BE2C (cell line): ENCODE measurements around the gene SH3GL2.

ENCODE experiments used
- DNase-seq: peaks from one replicate; pipeline ENCODE4 v3.0.0-alpha.2; 2020
- H3K27me3 ChIP-seq: fragments of 250-450 bp; sonication (Bioruptor Pico); 2 replicates; pipeline ENCODE4 v1.5.1; 2020; ENCODE audit warnings: mild to moderate bottlenecking
- H3K36me3 ChIP-seq: fragments of 250-450 bp; sonication (Bioruptor Pico); 2 replicates; pipeline ENCODE4 v1.5.1; 2020; ENCODE audit warnings: mild to moderate bottlenecking
- H3K4me1 ChIP-seq: fragments of 250-450 bp; sonication (Bioruptor Pico); 2 replicates; pipeline ENCODE4 v1.5.1; 2020
- H3K4me3 ChIP-seq: 2 replicates; pipeline ENCODE4 v1.5.1; 2011; ENCODE audit warnings: low read depth, low read length
- H3K9me3 ChIP-seq: fragments of 250-450 bp; sonication (Bioruptor Pico); 2 replicates; pipeline ENCODE4 v1.5.1; 2020
- CTCF ChIP-seq: IDR thresholded peaks from 2 replicates; pipeline ENCODE4 v1.5.1; 2012; ENCODE audit warnings: mild to moderate bottlenecking, low read depth, low read length

SH3GL2 gene

DNA sequence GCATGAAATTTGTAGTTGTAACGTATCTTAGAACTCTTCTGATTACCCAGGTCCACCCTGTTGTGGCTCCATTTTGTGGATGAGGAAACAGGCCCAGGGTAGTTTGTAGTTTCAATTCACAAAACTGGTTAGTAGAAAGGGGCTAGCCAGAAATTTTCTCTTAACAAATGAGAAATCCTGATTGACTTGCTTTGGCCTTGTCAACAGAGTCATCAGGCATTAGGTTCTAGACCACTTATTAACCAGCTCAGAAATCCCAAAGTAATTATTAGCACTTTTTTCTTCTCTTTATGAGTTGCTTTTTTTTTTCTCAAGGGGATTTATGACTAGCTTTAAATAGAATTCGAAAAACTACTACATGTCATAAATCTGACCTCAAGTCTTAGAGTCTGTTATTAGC is 160.2 kb downstream of the SH3GL2 start:
- DNase-seq: no peak
- Histone ChIP-seq H3K4me3 (no peak overlapping the region), H3K36me3 (no peaks in the 10 kb centered on the region), H3K27me3 (no peaks in the 10 kb centered on the region), H3K4me1 (no peaks in the 10 kb centered on the region), H3K9me3 (no peaks in the 10 kb centered on the region)
- TF ChIP-seq CTCF: no peak

- no peaks in the 10 kb centered on the region for H3K36me3 ChIP-seq
- H3K27me3 ChIP-seq: no peaks in the 10 kb centered on the region
- TF ChIP-seq CTCF: no peak
These were observed 160.9 kb downstream of the SH3GL2 start for GRCh38 chr9:17739736-17740135.

DNA sequence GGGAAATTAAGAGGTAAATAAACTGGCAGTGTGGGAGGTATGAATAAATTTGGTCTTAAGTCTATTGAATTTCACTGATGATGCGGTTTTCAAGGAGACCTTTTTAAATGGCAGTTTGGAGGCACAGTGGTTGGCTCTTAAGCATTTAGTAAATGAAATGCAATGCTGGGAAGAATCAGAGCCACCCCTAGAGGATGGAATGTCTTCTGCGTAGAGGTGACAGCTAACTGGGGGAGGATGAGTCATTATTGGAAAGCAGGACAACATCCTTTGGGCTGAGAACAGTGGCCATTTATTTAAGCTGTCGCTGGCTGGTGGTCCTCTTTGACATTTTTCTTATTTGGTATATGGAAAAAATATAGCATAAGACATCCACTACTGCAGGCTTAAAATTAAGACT is 163.2 kb downstream of the SH3GL2 start:
- no peak overlapping the region for H3K4me3 ChIP-seq
- 0 out of 2 replicates have a peak, but pooled peaks have one; percentile 13 for TF ChIP-seq CTCF
- H3K4me1 ChIP-seq: no peaks in the 10 kb centered on the region
- H3K27me3 ChIP-seq: no peaks in the 10 kb centered on the region
- no peaks in the 10 kb centered on the region for H3K36me3 ChIP-seq
- no peaks in the 10 kb centered on the region for H3K9me3 ChIP-seq
- no peak for DNase-seq

More at GRCh38 chr9:17739736-17740135, 160.9 kb downstream of the SH3GL2 start:
- Histone ChIP-seq H3K9me3 (no peaks in the 10 kb centered on the region), H3K4me1 (no peaks in the 10 kb centered on the region), H3K4me3 (no peak overlapping the region)
- no peak for DNase-seq

DNA sequence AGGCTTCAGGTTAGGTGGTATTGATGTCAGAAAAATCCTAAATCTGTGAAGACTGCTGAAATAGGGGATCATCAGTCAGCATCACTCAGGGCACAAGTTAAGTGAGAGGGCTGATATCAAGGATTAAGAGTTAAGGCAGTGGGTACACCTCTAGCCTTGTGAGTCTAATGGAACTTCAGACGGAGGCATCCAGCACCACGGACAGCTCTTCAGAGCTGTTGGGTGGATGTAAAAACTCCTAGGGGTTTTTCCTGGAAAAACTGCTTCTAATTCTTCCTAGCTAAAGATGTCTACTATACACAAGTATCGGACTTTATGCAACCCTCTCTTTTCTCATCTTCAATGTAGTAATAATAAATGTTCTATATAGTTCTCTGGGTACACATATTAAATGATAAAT is 165.9 kb downstream of the SH3GL2 start:
- TF ChIP-seq CTCF: no peak
- Histone ChIP-seq H3K9me3 (no peaks in the 10 kb centered on the region), H3K4me3 (no peak overlapping the region), H3K27me3 (no peaks in the 10 kb centered on the region), H3K36me3 (no peaks in the 10 kb centered on the region), H3K4me1 (no peaks in the 10 kb centered on the region)
- no peak for DNase-seq

- H3K27me3 ChIP-seq: no peaks in the 10 kb centered on the region
- H3K9me3 ChIP-seq: no peaks in the 10 kb centered on the region
- DNase-seq: no peak
- no peak overlapping the region for H3K4me3 ChIP-seq
- no peaks in the 10 kb centered on the region for H3K4me1 ChIP-seq
- H3K36me3 ChIP-seq: no peaks in the 10 kb centered on the region
- TF ChIP-seq CTCF: no peak
These were observed 171.4 kb downstream of the SH3GL2 start for GRCh38 chr9:17750269-17750668.

- no peaks in the 10 kb centered on the region for H3K4me1 ChIP-seq
- H3K9me3 ChIP-seq: no peaks in the 10 kb centered on the region
- no peak overlapping the region for H3K4me3 ChIP-seq
- no peak for TF ChIP-seq CTCF
- no peaks in the 10 kb centered on the region for H3K36me3 ChIP-seq
- H3K27me3 ChIP-seq: no peaks in the 10 kb centered on the region
- no peak for DNase-seq
These were observed 172.6 kb downstream of the SH3GL2 start for GRCh38 chr9:17751486-17751885.
